Measurements from ENCODE around the gene ATG16L2. TPM values are rescaled to one million over a fixed set of nuclear protein-coding genes. Genes with fewer than 3 reads are reported as not detected.

Gene ATG16L2
- polyA plus RNA-seq, 1 donor from 2014 or later = 9.4 TPM

DNA sequence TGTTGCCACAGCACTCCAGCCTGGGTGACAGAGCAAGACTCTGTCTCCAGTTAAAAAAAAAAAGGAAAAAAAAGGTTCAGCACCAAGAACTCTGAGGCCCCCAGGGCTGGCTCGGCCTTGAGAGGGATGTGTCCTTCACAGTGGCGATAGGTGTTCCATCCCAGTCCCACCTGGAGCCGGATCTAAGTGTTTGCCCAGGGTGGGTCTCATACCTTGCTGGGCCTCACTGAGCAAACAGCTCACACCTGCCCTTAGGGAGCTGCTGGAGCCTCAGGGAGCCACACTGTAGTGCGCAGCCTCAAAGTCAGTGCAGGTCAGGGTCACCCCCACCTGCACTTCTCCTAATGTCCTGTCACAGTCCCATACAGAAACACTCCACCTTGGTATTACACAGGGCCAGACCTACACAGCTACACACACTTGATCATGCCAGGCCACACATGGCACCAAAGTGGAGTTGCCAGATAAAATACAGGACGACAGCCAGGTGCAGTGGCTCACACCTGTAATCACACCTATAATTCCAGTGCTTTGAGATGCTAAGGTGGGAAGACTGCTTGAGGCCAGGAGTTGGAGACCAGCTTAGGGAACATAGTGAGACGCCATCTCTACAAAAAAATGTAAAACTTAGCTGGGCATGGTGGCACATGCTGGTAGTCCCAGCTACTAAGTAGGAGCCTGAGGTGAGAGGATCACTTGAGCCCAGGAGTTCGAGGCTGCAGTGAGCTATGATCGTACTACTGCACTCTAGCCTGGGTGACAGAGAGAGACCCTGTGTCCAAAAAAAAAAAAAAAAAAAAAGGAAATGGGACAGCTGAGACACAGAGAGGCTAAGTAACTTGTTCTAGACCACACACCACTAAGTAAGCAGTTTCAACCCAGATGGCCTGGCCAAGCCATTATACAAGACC, 27.7 kb upstream of the ATG16L2 start:
- Histone ChIP-seq H3K9ac (ENCODE audit: low read length) (no peak overlapping the region), H3K27me3 (ENCODE audit: insufficient read depth, low read depth, low read length) (no peaks in the 10 kb centered on the region), H3K4me3 (ENCODE audit: low read length) (no peak overlapping the region), H4K20me1 (ENCODE audit: insufficient read depth) (no peaks in the 10 kb centered on the region), H3K9me3 (ENCODE audit: low read length) (no peaks in the 10 kb centered on the region), H2AFZ (ENCODE audit: low read depth, low read length) (no peak overlapping the region), H3F3A (ENCODE audit: insufficient read depth, low read length, poor library complexity, severe bottlenecking) (no peaks in the 10 kb centered on the region), H3K9me2 (ENCODE audit: insufficient read depth, low read length) (no peaks in the 10 kb centered on the region), H3K4me2 (ENCODE audit: low read length) (no peak overlapping the region), H3K36me3 (ENCODE audit: insufficient read depth, low read length) (no peaks in the 10 kb centered on the region), H3K27ac (ENCODE audit: low read length) (no peak overlapping the region), H3K79me2 (replicated peaks; ENCODE audit: insufficient read depth, low read length) (no peaks in the 10 kb centered on the region)
- TF ChIP-seq RAD21 (conservative IDR thresholded peaks at IDR 0.05) = no peak
- TF ChIP-seq, protein P1, sequence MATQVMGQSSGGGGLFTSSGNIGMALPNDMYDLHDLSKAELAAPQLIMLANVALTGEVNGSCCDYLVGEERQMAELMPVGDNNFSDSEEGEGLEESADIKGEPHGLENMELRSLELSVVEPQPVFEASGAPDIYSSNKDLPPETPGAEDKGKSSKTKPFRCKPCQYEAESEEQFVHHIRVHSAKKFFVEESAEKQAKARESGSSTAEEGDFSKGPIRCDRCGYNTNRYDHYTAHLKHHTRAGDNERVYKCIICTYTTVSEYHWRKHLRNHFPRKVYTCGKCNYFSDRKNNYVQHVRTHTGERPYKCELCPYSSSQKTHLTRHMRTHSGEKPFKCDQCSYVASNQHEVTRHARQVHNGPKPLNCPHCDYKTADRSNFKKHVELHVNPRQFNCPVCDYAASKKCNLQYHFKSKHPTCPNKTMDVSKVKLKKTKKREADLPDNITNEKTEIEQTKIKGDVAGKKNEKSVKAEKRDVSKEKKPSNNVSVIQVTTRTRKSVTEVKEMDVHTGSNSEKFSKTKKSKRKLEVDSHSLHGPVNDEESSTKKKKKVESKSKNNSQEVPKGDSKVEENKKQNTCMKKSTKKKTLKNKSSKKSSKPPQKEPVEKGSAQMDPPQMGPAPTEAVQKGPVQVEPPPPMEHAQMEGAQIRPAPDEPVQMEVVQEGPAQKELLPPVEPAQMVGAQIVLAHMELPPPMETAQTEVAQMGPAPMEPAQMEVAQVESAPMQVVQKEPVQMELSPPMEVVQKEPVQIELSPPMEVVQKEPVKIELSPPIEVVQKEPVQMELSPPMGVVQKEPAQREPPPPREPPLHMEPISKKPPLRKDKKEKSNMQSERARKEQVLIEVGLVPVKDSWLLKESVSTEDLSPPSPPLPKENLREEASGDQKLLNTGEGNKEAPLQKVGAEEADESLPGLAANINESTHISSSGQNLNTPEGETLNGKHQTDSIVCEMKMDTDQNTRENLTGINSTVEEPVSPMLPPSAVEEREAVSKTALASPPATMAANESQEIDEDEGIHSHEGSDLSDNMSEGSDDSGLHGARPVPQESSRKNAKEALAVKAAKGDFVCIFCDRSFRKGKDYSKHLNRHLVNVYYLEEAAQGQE (IDR thresholded peaks at IDR 0.05; ENCODE audit: borderline replicate concordance) = no peak
- no peak for TF ChIP-seq EZH2 (IDR thresholded peaks at IDR 0.05; ENCODE audit: borderline replicate concordance, insufficient read depth, low read length, poor library complexity, severe bottlenecking)
- no peak for TF ChIP-seq MXI1 (conservative IDR thresholded peaks at IDR 0.05; ENCODE audit: poor library complexity, severe bottlenecking)
- TF ChIP-seq TAF1 (IDR thresholded peaks at IDR 0.05; ENCODE audit: low read depth) = no peak
- no peak for TF ChIP-seq EP300 (conservative IDR thresholded peaks at IDR 0.05; ENCODE audit: poor library complexity, severe bottlenecking)
- TF ChIP-seq, protein P2, sequence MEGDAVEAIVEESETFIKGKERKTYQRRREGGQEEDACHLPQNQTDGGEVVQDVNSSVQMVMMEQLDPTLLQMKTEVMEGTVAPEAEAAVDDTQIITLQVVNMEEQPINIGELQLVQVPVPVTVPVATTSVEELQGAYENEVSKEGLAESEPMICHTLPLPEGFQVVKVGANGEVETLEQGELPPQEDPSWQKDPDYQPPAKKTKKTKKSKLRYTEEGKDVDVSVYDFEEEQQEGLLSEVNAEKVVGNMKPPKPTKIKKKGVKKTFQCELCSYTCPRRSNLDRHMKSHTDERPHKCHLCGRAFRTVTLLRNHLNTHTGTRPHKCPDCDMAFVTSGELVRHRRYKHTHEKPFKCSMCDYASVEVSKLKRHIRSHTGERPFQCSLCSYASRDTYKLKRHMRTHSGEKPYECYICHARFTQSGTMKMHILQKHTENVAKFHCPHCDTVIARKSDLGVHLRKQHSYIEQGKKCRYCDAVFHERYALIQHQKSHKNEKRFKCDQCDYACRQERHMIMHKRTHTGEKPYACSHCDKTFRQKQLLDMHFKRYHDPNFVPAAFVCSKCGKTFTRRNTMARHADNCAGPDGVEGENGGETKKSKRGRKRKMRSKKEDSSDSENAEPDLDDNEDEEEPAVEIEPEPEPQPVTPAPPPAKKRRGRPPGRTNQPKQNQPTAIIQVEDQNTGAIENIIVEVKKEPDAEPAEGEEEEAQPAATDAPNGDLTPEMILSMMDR (IDR thresholded peaks at IDR 0.05; ENCODE audit: poor library complexity, severe bottlenecking) = no peak
- TF ChIP-seq SMC3 (conservative IDR thresholded peaks at IDR 0.05; ENCODE audit: poor library complexity) = no peak
- TF ChIP-seq POLR2AphosphoS5 (IDR thresholded peaks at IDR 0.05) = no peak

DNA sequence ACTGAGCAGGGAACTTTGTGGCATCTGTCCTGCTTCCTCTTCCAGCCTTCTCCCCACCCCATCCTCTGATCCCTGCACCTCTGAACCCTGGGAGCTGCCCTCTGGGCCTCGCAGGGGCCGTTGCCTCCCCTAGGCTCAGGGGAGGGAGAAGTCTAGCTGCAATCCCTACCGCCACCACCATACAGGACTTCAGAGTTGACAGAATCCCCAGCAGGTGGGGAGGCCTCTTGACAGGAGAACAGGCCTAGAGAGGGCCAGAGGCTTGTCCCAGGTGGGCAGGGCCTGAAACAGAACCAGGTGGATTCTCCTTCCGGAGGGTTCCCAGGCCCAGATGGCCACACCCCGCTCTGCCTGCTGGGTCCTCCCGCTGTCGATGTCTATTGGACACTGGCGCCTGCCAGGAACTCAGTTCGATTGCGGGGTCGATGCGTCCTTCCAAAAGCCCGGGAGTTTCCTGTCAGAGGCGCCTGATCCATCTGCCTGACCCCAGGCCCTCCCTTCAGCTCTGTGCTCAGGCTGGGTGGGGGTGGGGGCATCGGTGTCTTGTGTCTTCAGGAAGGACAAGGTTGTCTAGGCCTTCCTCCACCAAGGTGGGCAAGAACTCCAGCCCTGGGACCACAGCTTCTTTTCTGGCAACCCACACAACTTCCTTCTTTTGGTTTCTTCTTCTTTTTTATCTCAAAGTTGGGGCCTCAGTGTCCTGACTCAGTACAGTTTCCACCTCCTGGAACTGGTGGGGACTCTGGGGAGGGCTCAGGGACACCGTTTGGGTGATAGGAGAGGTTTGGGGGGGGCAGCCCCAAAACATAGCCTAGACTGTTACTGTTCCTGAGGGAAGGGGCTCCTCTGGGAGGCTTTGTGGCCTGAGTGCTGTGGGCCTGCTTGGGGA, 26.8 kb upstream of the ATG16L2 start:
- Histone ChIP-seq H2AFZ (ENCODE audit: low read depth, low read length) (no peak overlapping the region), H3K4me3 (ENCODE audit: low read length) (no peak overlapping the region), H4K20me1 (ENCODE audit: insufficient read depth) (no peaks in the 10 kb centered on the region), H3K36me3 (ENCODE audit: insufficient read depth, low read length) (no peaks in the 10 kb centered on the region), H3K27me3 (ENCODE audit: insufficient read depth, low read depth, low read length) (no peaks in the 10 kb centered on the region), H3K9ac (ENCODE audit: low read length) (no peak overlapping the region), H3K79me2 (replicated peaks; ENCODE audit: insufficient read depth, low read length) (no peaks in the 10 kb centered on the region), H3K4me2 (ENCODE audit: low read length) (no peak overlapping the region), H3K9me3 (ENCODE audit: low read length) (no peaks in the 10 kb centered on the region), H3K9me2 (ENCODE audit: insufficient read depth, low read length) (no peaks in the 10 kb centered on the region), H3K27ac (ENCODE audit: low read length) (no peak overlapping the region), H3F3A (ENCODE audit: insufficient read depth, low read length, poor library complexity, severe bottlenecking) (no peaks in the 10 kb centered on the region)
- TF ChIP-seq EP300 (conservative IDR thresholded peaks at IDR 0.05; ENCODE audit: poor library complexity, severe bottlenecking) (no peak), POLR2AphosphoS5 (IDR thresholded peaks at IDR 0.05) (no peak), EZH2 (IDR thresholded peaks at IDR 0.05; ENCODE audit: borderline replicate concordance, insufficient read depth, low read length, poor library complexity, severe bottlenecking) (no peak), TAF1 (IDR thresholded peaks at IDR 0.05; ENCODE audit: low read depth) (no peak), RAD21 (conservative IDR thresholded peaks at IDR 0.05) (no peak), MXI1 (conservative IDR thresholded peaks at IDR 0.05; ENCODE audit: poor library complexity, severe bottlenecking) (no peak), SMC3 (conservative IDR thresholded peaks at IDR 0.05; ENCODE audit: poor library complexity) (no peak)
- TF ChIP-seq, protein P1 (IDR thresholded peaks at IDR 0.05; ENCODE audit: borderline replicate concordance) = no peak
- TF ChIP-seq, protein P2 (IDR thresholded peaks at IDR 0.05; ENCODE audit: poor library complexity, severe bottlenecking) = no peak
